HG03457 (cell line): ENCODE measurements around the gene DGLUCY.
"Not testable (repeated sequence)": the region's sequence is repeated elsewhere in the genome, so short reads cannot be mapped to it uniquely, and the experiment has no call there.

Experiments
- ATAC-seq: cut with Tn5 transposase; IDR thresholded peaks from one replicate; pipeline ENCODE4 v1.9.1; 2021; ENCODE audit warnings: moderate number of reproducible peaks; ENCODE audit not compliant: unreplicated experiment

DGLUCY gene

DNA sequence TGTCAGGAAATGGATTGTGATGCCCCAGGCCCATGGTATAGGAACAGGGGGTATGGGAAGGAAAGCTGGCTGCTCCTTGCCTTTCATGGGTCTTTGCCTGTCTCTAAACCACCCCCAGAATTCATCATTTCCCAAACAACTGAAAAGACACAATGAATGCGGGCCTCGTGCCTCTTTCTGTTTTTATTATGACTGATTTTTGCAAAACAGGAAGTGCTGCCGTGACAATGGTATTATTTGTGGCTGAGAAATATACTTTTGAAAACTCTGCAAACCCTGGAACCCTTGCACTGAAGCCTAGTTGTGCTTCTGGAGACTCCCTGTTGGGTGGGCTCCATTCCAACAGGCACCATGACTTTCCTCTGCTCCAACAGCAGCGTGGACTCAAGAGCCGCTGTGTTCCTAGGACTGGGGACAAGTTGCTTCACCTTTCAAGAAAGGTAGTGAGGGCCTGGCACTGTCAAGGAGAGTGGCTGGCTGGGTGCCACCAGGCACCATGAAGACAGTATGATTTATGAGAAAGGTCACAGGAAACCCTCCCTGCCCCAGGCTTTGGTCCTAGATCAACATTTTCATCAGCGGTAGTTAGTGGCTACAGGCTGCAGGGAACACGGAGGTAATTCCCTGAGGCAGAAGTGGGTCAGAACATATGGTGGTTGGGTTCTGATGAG, 4.8 kb upstream of the DGLUCY start:
- ATAC-seq = no peak

DNA sequence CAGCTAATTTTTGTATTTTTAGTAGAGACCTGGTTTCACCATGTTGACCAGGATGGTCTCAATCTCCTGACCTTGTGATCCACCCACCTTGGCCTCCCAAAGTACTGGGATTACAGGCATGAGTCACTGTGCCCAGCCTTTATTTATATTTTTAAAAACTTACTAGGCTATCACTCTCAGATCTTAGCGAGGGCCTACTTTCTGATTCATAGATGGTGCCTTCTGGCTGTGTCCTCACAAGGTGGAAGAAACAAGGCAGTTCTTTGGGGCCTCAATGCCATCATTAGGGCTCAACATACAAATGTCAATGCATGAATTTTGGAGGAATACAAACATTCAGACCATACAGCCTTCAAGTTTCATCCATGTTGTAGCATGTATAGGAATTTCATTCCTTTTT, 2.4 kb upstream of the DGLUCY start:
- ATAC-seq = no peak

DNA sequence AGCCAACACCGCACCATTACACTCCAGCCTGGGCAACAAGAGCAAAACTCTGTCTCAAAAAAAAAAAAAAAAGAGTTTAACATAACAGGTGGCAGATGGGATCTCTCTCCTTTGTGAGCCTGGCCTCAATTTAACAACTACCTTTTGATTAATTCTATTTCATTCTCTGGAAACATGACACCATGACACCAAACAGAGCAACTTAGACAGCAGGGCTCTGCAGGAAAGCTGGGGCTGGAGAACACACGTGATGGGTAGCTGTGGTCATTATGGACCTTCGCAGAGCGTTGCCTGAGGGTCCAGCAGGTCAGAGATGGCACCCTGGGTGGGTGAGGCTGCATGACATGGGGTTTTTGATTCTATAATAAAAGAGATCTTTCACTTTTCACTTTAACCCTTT, 1.7 kb upstream of the DGLUCY start:
- ATAC-seq = no peak

DNA sequence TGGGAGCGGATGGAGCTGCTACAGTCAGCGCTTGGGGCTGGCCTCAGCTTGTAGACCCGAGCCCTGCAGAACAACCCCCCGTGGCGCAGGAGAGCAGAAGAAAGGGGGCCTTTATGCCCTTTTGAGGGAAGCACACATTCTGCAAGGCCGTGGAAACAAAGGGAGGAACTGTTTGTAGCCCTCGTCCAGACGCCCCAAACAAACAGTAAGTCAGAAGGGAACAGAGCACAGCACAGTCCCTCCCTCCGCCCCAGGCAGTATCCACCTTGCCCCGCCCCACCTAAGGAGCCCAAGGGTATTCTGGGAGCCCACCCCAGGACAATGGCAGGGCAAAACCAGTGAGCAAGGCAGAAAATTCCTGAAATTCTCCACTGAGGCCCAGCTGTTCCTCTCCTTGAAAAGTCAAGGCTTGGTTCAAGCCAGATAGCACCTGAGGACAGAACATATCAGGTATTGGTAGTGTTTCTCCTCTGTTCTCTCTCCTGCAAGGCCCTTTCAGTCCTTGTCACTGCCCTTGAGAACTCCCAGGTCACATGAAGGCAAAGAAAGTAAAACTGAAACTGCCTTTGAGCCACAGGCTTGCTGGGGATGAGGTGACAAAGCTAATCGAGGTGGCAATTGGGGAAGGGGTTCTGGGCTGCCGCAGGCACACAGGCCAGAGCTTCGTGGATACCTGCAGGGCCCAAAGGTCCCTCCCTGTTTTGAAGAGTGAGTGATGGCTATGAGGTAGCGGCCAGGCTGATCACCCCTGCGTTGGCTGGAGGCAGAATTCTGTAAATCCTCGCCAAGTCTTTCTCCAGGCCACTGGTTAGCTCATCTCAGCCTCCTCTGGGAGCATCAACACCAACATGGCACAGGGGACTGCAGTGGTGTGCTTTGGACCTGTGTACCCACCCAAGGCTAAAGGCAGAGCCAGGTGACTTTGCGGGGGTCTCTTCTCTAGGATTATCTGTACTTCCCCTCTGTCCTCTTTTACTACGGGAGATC, 499 bp downstream of the DGLUCY start:
- ATAC-seq = peak; percentile 62

DNA sequence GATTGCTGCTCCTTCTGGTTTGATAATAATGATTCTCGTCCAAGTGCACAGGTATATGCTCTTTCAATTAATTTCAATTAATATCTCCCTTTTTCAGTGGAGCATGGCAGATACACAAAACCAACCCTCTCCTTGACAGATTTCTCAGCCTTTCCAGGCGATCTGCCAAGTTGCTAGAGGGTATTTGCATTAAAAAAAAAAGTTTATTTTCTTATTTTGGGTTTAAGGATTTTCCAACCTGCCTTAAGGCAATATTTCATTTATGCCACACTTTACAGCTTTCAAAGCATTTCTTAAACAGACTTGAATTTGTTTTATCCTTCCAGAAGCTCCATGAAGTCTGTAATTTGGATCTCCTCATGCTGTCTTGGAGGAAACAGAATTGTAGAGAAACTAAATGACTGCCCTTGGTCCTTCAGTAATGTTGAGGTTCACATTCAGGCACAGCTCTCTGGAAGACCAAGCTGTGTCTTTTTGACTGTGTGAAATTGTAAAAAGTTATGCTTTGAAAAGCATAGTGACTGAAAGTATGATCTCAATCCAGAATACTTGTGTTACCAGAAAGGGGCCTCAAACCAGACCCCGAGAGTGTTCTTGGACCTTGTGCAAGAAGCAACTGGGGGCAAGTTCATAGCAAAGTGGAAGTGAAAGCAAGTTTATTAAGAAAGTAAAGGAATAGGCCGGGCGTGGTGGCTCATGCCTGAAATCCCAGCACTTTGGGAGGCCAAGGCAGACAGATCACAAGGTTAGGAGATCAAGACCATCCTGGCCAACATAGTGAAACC, 2.3 kb downstream of the DGLUCY start:
- ATAC-seq = no peak

DNA sequence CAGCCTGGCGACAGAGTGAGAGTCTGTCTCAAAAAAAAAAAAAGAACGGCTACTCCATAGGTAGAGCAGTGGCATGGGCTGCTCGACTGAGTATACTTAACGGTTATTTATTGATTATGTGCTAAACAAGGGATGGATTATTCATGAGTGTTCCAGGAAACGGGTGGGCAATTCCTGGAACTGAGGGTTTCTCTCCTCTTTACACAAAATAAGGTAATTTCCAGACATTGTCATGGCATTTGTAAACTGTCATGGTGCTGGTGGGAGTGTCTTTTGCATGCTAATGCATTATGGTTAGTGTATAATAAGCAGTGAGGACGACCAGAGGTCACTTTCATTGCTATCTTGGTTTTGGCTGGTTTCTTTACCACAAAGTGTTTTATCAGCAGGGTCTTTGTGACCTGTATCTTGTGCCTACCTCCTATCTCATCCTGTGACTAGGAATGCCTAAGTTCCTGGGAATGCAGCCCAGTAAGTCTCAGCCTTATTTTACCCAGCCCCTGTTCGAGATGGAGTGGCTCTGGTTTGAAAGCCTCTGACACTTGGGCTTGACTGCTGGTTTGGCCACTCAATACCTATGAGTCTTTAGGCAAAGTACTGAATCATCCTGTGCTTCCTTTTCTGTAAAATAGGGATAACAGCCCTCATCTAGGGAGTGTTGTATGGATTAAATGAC, 3.2 kb downstream of the DGLUCY start:
- ATAC-seq = no peak

DNA sequence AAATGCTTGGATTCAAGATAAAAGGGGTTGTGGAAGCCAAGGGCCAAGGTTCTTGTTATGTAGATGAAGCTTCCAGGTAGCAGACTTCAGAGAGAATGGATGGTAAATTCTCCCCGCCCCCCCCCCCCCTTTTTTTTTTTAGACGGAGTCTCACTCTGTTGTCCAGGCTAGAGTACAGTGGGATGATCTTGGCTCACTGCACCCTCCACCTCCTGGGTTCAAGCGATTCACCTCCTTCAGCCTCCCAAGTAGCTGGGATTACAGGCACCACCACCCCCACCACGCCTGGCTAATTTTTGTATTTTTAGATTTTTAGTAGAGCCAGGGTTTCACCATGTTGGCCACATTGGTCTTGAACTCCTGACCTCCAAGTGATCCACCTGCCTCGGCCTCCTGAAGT, 4.1 kb downstream of the DGLUCY start:
- no peak for ATAC-seq

DNA sequence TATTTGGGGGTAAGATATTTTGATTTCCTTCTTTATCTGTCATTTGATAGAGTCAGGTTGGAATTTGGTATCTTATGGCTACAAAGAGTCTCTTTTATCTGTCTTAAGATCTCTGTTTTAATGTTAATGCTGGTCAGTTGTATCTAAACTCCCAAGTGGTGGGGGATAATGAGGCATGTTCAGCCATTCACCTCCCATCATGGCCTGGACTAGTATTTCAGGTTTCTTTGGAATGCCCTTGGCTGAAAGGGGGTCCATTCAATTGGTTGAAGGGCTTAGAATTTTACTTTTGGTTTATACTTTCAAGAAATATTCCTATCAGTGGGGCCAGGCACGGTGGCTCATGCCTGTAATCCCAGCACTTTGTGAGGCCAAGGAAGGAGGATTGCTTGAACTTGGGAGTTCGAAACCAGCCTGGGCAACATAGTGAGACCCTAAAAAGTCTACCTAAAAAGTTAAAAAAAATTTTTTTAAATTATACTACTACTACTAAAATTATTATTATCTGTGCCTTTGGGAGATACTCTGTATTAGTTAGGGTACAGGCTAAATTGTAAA, 4.7 kb downstream of the DGLUCY start:
- no peak for ATAC-seq

DNA sequence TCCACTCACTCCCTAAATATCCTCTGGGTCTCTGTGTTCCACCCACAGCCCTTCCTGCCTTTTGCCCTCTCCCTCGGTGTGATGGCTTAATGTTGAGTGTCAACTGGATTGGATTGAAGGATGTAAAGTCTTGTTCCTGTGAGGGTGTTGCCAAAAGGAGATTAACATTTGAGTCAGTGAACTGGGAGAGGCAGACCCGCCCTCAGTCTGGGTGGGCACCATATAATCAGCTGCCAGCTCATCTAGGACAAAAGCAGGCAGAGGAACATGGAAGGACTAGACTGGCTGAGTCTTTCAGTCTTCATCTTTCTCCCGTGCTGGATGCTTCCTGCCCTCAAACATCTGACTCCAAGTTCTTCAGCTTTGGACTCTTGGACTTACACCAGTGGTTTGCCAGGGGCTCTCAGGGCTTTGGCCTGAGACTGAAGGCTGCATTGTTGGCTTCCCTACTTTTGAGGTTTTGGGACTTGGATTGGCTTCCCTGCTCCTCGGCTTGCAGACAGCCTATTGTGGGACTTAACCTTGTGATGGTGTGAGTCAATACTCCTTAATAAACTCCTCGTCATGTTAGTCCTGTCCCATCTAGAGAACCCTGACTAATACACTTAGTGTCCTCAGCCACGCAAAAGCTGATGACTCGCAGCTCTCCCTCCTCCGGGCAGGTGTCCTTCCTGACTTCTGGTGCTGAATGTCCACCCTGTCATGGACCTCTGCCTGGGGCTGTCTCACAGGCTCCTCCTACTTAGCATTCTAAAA, 5.9 kb downstream of the DGLUCY start:
- ATAC-seq = no peak

DNA sequence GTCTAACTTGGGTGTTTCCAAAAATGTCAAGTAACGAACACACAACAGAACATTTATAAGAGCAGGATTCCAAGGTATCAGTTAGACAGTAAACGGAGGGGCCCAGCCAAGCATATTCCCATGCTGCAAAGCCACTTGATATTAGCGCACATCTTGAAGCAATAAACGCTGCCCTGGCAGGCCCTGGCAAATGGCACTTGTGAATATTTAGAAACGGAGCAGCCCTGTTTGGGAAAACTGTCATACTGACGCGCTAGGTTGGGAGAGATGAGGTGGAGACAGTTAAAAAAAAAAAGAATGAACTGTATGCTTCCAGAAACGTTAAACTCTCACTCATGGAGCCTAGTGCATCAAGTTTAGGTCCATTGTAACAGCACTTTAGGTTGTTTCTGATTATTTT, 9.3 kb downstream of the DGLUCY start:
- ATAC-seq = no peak

DNA sequence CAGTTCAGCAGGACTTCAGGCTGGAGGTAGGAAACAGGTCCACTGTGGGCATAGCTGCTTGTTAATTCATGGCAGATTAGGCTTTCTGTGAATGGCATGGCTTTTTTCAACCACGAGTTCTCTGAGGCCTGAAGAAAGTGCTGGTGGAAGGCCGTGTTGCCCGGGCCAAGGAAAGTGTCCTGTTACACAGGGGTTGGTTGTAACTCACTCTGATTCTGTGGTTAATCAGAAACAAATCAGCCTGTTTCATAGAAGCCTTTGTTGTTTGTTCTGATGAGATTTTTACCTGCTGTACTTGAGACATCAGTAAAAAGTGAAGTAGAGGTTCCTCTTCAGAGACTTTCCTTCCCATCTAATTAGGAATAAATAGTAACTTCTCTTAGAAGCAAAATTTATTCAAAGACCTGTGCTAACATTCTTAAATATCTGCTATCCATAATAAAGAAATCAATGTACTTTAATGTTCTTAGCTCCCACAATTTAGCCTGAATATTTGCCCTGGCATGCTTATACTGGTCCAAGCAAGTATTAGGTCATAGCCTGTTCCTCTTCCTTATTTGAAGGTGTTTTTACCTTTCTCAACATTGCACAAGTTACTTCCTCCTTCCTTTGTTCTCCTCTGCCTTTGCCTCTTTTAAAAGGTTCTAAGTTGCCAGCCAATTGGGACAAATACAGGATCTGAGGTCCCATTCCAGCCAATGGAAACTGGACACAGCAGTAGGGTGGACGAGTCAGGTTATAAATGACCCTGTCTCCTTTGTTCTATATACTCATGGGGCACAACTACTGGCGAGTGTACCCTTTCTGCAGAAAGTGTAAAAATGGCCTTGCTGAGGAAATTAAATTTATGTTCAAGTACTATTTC, 10.8 kb downstream of the DGLUCY start:
- ATAC-seq = not testable (repeated sequence)

DNA sequence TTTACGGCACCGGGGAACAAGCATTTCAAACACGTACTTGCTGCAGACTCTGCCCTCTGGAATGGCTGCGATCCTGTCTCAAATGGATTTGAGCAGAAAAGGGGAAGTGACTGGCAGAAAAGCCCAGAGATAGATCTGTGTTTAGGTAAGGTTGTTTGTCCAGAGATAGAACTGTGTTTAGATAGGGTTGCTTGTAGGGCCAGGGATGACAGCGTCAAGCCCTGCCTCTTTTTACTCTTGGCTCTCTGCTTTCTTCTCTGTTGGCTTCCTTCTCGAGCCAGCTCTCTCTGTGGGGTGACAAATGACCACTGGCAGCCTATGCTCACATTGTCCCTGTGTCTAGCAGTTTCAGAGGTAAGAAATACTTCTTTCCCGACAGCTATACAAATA, 11.4 kb downstream of the DGLUCY start:
- no peak for ATAC-seq

DNA sequence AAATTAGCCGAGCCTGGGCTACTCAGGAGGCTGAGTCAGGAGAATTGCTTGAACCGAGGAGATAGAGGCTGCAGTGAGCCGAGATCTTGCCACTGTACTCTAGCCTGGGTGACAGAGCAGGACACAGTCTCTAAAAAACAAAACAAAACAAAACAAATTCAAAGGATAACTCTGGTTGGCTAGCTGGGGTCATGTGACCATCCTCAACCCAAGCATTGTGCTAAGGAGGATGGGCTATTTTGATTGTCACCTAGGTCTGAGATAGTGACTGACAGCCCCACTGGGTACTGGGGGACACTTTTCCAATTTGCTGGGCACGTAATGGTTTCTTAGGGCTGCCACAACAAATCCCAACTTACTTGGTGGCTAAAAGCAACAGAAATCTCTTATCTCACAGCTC, 11.9 kb downstream of the DGLUCY start:
- ATAC-seq = no peak

DNA sequence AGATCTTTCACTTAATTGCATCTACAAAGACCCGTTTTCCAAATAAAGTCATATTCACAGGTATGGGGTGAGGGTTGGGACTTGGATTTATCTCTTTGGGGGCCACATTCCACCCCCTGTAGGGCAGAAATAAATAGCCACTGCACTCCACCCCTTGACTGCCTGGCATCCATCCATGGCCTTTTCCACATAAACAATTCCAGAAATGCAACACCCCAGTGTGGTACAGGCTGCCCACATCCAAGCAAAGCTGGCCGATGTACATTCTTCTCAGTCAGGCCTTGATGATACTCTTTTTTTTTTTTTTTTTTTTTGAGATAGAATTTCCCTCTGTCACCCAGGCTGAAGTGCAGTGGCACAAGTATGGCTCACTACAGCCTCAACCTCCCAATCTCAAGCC, 12.9 kb downstream of the DGLUCY start:
- no peak for ATAC-seq

DNA sequence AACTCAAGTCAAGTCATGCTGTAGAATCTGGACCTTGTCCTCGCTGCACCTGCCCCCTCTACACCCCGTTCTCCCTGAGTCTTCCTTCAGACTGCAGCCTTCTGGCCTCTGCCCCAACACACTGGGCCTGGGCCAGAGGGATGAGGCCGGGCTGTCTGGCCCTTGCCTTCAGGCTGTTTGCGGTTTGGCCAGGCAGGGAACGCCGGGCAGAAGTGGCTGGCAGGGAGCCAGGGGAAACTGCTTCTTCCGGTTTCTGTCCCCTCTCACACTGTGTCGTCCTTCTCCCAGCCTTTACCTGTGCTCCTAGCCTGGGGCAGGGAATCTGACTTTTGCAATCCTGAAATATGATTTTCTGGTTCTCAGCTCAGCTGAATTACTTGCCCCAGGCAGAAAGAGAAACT, 13.5 kb downstream of the DGLUCY start:
- ATAC-seq = no peak

DNA sequence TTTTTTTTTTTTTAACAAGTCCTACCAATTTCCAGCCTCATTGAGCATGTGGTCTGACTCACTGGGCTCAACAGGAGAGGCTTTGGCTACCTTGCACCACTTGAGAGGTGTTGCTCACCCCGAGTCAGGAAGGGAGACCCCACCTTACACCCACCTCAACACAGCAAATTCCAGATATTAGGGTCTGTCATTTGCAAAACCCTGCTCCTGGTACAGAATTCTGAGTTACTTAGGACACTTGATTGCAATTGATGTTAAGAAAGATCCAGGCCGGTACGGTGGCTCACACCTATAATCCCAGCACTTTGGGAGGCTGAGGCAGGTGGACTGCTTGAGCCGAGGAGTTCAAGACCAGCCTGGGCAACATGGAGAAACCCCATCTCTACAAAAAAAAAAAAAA, 14.1 kb downstream of the DGLUCY start:
- no peak for ATAC-seq

DNA sequence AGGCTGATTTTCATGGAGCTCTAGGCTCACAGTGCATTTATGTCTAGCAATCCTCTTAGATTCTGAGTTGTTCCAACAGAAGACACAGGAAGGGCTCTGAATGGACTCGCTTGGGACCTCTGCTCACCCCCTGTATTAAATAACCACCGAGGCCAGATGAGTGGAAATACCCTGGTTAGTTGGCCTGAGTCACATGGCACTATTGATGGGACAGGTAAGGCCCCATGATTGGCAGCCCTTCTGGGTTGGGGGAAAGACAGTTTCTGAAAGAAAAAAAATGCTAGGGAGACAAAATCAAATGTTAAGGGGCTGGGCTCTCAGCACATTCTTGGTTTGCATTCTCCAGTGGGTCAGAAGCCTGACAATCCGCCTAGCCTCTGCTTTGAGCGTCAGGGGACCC, 14.8 kb downstream of the DGLUCY start:
- no peak for ATAC-seq

DNA sequence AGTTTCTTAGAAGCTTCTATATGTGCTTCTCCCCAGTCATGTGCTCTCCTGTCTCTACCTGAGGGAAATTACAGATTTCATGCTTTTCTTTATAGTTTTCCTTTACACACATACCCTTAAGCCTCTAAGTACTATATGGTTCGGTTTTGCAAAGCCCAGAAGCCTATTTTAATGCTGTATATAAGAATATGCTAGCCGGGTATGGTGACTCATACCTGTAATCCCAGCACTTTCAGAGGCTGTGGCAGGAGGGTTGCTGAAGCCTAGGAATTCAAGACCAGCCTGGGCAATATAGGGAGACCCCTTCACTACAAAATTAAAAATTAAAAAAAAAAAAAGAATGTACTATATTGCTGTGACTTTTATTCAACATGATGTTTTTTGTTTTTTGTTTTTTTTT, 15.4 kb downstream of the DGLUCY start:
- no peak for ATAC-seq

DNA sequence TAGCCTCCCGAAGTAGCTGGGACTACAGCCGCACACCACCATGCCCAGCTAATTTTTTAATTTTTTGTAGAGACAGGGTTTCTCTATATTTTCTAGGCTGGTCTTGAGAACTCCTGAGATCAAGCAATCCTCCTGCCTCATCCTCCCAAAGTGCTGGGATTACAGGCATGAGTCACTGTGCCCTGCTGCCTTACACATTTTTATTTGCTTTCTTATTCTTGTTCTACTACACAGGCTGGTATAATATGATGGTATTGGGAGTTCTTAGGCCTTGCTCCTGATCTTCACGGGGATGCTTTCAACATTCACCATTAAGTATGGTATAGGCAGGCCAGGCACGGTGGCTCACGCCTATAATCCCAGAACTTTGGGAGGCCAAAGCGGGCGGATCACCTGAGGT, 21.2 kb downstream of the DGLUCY start:
- ATAC-seq = no peak
